CD4-positive, alpha-beta T cell treated with Interleukin-4 for 1 hour (primary cell): ENCODE results near the gene CLCN3.
"Not testable (repeated sequence)": the region's sequence is repeated elsewhere in the genome, so short reads cannot be mapped to it uniquely, and the experiment has no call there.

Experiments used
- DNase-seq, 2 donors: peaks; one replicate each; pipeline ENCODE4 v3.0.0-alpha.2; 2020 to 2022

Gene CLCN3

GRCh38 chr4:169658975-169659715 is 38.8 kb downstream of the CLCN3 start:
- DNase-seq: no peak

- peak; percentile 84 to 89 for DNase-seq
Measured at GRCh38 chr4:169659716-169660670, 39.6 kb downstream of the CLCN3 start.

- no peak for DNase-seq
Measured at GRCh38 chr4:169660929-169661328, 40.6 kb downstream of the CLCN3 start.

- no peak for DNase-seq
Measured at GRCh38 chr4:169661761-169662160, 41.4 kb downstream of the CLCN3 start.

GRCh38 chr4:169662206-169662605 is 41.8 kb downstream of the CLCN3 start:
- DNase-seq: no peak

- DNase-seq: no peak
Measured at GRCh38 chr4:169663402-169663801, 43.0 kb downstream of the CLCN3 start.

- no peak for DNase-seq
Measured at GRCh38 chr4:169663831-169664230, 43.5 kb downstream of the CLCN3 start.

GRCh38 chr4:169664615-169665014 is 44.2 kb downstream of the CLCN3 start:
- DNase-seq: no peak

- no peak for DNase-seq
Measured at GRCh38 chr4:169665046-169665737, 44.8 kb downstream of the CLCN3 start.

GRCh38 chr4:169668069-169668721 is 47.8 kb downstream of the CLCN3 start:
- DNase-seq: no peak

- DNase-seq: no peak
Measured at GRCh38 chr4:169675825-169676224, 55.4 kb downstream of the CLCN3 start.

GRCh38 chr4:169677150-169677748 is 56.9 kb downstream of the CLCN3 start:
- no peak for DNase-seq

GRCh38 chr4:169678486-169678885 is 58.1 kb downstream of the CLCN3 start:
- DNase-seq: not testable (repeated sequence)

- not testable (repeated sequence) for DNase-seq
Measured at GRCh38 chr4:169678951-169679591, 58.7 kb downstream of the CLCN3 start.

- no peak for DNase-seq
Measured at GRCh38 chr4:169682372-169683047, 62.1 kb downstream of the CLCN3 start.

- no peak for DNase-seq
Measured at GRCh38 chr4:169689681-169690080, 69.3 kb downstream of the CLCN3 start.

GRCh38 chr4:169690787-169691186 is 70.4 kb downstream of the CLCN3 start:
- DNase-seq: no peak

- no peak for DNase-seq
Measured at GRCh38 chr4:169698331-169698730, 78.0 kb downstream of the CLCN3 start.

GRCh38 chr4:169707958-169708643 is 87.7 kb downstream of the CLCN3 start:
- DNase-seq: no peak

- no peak for DNase-seq
Measured at GRCh38 chr4:169715826-169716225, 95.4 kb downstream of the CLCN3 start.

- no peak for DNase-seq
Measured at GRCh38 chr4:169716677-169717076, 96.3 kb downstream of the CLCN3 start.
